8988T (cell line): ENCODE measurements around the gene MTHFD1L.
"Not testable (repeated sequence)": the region's sequence is repeated elsewhere in the genome, so short reads cannot be mapped to it uniquely, and the experiment has no call there.

Experiments used
- DNase-seq: peaks from one replicate; pipeline ENCODE4 v3.0.0; 2011

The MTHFD1L gene

DNA sequence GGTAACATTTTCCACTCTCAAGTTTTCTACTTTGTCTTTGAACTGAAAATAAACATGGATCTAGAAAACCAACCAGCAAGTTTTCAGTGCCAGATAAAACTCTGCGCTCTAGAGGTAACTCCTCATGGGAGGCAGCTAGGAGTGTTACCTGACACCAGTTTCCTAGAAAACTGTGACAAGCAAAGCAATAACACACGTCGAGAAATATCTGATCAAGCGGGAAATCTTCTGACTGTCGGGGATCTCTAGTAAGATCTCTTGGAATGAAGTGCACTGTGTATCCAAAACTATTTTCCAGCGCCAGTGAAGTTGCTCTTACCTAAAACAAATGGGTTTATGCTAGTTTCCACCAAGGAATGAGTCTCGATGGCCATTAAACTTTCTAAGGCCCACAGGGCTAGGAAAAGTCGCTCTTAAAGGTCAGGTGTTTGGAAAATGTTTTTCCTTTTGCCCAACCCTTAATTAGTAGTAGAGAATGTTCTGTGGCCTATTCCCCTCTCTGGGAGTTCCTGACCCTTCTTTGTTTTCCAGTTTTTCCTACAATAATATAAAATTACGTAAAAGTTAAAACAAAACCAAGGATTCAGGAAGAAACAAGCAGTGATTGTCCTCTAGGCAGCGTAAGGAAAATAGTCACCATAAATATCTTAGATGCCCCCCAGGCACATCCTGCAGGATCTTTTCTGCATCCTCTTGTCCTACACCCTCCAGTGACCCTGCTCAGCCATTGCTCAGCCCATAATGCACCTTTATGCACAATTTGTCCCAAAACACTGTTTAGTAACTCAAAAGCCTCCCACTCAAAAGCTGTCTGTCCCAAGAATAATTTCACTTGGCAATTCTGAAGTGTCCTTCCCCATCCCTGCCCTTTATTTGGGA, 236.6 kb downstream of the MTHFD1L start:
- DNase-seq = no peak

DNA sequence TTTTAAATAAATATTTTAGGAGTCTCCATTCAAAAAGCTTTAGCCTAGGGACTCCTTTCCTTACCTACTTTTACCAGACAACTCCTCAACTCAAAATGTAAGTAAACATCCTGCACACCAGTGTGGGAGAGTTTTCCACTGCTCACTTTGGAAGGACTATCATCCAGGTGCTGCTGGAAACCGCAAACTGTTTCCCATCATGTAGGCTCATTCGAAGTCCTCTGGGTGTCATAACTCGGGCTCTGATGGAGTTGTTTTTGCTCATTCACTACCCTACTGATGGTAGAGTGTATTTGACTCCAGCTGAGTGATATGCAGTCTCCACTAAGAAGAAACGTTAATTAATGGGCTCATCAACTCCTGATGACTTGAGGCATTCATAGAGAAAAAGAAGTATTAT, 237.8 kb downstream of the MTHFD1L start:
- DNase-seq = no peak

DNA sequence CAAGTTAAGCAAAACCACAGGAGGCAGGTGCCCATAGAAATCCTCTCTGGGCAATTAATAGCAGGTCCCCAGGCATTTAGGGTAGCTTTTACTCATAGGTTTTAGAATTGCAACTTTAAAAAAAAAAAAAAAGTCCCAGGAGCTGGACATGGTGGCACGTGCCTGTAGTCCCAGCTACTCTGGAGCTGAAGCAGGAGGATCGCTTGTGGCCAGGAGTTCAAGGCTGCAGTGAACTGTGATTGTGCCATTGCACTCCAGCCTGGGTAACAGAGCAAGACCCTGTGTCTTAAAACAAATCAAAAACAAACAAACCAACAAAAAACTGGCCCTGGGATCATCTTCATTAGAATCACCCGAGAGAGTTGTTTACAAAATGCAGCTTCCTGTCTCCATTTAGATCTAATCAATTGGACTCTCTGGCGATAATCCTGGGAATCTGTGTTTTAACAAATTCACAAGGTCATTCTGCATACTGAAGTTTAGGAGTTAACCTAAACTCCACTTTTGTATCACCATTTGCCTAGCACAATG, 242.5 kb downstream of the MTHFD1L start:
- DNase-seq = no peak

DNA sequence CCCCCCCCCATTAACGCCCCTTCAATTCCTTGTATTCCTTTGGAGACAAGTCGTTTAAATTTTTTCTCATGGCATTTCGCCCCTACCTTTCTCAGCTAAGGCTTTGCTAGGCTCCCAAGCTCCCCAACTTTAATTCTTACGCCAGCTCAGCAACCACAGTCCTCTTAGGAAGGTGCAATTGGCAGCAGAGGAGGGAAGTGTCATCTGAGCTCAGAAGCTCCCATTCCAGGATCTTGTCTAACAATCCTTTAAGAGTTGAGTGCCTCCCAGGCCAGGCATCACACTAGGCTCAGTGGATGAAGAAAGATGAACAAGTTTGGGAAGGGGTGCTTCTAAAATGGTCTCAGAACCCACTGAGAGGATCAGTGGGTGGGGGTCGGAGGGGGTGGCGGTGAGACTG, 243.0 kb downstream of the MTHFD1L start:
- DNase-seq = no peak

DNA sequence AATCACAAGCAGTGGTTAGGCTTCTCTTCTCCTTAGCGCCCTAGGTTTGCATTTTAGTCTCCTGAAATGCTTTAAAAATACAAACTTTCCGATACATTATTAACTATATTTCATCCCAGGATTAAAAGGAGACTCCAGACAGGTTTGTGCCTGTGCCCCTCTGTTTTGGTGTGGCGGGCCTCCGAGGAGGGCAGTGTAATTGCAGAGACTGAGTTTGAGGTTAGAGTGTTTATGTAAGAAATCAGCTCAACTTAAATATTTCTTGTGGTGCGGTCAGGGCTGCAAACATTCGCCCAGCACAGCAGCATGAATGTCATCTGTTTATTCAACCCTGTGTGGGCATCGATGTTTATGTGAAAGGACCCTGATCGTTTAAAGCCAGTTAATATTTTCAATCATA, 243.9 kb downstream of the MTHFD1L start:
- no peak for DNase-seq

DNA sequence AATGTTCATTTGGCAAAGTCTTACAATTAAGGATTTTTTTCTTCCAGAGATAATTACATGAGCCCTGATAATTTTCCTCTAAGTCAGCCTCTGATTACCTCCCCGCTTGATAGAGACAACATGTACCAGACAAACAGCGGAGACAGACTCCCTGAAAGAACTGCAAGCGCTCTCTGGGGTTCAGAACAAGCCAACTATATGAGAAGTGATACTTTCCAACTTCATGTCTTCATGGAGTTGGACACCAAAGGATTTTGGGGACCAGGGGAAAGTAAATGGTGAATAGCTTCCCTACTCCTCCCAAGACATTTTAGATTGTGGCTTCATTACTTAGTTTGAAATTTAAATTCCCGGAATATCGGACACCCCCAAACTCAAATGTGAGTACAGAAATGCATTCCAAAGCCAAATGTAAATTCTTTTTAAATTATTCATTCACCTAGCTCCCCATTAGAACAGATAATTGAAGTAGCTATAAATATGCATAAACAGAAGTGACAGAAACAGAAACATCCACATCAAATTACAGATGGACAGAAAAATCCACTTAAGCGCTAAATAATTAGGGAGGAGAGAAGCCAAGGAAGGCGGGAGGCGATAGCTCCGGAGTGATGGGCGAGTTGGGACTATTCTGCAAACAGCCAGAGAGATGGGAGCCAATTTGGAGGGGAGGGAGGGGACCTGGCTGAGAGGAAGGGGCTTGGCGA, 244.5 kb downstream of the MTHFD1L start:
- no peak for DNase-seq

DNA sequence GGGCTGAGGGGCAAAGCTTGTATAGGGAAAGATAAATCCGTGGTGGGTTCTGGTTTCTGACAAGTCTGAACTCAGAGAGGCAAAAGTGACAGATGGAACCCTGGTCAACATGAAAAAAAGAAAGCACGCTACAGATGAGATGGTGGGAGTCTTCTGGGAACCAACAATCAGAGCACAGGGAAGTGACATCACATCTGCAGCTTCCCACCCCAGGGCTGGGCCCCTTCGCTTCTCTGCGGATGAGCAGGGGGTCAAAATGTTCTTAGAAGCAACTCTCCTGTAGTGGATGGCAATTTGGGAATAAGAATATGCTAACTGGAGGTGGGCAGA, 245.0 kb downstream of the MTHFD1L start:
- no peak for DNase-seq

DNA sequence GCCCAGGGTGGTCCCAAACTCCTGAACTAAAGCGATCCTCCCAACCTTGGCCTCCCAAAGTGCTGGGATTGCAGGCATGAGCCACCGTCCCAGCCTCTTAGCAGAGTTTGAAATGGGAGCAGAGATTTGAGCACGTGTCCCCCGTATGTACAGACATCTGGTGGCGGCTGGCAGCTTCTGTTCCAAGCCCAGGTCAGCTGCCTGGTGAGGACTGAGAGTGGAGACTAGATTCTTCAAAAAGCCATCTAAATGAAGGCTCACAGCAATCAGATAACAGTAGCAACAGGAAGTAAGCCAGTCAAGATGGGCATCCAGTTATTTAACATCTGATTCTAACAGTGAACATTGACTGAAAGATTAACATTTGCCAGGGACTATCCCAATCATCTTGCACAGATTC, 246.2 kb downstream of the MTHFD1L start:
- DNase-seq = no peak

DNA sequence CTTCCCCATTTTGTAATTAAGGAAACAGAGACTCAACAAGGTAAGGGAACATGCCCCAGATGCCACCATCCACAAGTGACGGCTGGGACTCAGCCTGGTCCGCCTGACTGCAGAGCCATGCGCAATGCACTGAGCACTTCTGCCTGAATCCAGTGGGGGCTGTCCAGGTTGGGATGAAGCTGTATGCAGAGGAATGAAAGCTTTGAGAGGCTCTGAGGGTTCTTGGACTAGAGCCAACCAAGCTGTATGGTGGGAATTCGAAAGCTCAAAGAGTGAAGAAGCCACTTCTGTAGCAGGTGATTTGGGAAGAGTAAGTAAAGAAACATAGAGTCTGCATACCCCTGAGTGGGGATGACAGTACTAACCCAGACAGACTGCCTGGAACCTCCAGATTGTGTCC, 246.6 kb downstream of the MTHFD1L start:
- DNase-seq = no peak

DNA sequence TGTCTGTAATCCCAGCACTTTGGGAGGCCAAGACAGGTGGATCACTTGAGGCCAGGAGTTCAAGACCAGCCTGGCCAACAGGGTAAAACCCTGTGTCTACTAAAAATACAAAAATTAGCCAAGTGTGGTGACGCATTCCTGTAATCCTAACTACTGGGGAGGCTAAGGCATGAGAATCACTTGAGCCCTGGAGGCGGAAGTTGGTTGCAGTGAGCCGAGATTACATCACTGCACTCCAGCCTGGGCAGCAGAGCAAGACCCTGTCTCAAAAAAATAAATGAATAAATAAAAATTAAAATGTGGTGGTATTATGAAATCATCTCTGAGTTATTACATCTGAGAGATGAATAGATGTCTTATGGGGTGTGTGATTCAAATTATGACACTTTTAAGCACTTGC, 247.4 kb downstream of the MTHFD1L start:
- DNase-seq = not testable (repeated sequence)

DNA sequence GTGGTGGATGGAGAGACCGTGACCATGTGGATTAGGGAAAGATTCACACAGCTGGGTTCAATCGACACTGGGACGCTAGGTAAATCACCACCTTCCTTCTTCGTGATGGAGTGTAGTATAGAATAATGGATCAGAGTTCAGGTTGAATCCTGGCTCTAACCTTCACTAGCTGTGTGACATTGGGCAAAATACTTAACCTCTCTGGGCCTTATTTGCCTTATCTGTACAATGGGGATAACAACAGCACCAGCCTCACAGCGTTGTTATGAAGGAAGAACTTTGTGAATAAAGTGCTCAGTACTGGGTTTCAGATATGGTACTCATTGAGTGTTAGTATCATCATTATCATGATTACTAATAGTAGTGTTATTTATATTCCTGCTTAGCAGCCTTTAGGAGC, 248.1 kb downstream of the MTHFD1L start:
- DNase-seq = no peak

DNA sequence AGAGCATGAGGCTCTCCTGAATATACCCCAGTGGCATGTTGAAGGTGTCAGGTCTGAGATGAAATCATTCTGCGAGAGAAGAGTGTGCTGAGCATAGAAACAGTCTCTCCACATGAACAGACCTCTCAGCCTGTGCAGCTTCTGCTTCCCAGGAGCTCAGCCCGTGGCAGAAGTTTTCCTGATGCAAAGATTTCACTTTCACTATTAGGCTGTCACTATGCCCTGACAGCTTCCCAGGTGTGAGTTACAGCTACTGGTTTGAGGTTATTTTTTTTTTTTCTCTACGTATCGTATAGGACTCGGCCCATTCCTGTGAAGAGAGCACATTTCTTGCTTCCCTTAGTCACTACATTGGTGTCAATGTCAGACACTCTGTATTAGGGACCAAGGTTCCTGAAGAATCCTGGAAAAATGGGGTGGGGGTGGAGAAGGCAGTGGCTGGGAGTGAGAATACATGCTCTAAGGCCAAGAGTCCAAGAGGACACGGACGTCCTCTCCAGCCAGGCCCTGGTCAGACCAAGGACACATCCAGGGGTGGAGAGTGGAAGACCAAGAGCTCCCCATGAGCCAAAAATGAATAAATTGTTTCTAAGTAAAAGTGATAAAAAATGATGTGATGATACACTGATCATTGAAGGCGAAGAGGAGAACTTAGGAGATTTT, 253.1 kb downstream of the MTHFD1L start:
- no peak for DNase-seq

DNA sequence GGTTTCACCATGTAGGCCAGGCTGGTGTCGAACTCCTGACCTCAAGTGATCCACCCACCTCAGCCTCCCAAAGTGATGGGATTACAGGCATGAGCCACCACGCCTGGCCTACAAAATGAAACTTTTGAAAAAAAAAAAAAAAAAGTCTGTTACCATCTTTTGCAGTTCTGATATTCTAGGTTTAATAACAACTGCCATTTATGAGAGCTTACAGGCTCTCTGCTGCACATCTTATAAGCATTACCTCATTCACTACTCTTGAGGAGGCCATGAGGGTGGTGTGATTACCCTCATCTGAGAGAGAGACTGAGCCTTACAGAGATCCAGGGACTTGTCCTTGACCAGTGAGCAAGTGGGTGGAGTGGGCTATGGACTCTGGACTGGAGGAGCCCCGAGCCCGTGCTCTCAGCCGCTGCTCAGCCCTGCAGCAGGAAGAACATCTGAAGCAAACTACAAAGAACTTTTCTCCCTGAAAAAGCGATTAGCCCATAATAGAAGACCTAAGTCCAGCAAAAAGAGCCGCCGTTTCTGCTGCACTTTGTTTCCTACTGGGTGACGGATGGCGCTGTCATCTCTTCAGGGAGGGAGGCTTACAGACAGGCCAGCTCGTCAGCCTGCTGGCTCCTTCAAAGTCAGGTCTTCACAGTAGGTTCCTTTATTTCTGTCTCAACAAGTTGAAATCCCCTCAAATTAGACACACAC, 254.5 kb downstream of the MTHFD1L start:
- no peak for DNase-seq

DNA sequence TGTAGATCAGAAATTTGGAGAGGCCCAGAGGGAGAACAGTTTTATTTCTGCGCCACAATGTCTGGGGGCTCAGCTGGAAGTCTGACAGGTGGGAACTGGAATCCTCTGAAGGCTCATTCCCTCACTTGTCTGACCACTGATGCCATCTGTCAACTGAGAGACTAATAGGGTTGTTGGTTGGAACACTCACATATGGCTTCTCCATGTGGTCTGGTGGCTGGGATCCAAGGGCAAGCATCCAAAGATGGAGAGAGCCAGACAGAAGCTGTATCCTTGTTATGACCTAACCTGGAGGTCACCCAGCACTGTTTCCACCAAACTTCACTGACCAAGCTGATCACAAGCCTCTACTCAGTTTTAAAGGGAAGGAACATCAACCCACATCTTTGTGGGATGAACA, 256.4 kb downstream of the MTHFD1L start:
- DNase-seq = no peak

DNA sequence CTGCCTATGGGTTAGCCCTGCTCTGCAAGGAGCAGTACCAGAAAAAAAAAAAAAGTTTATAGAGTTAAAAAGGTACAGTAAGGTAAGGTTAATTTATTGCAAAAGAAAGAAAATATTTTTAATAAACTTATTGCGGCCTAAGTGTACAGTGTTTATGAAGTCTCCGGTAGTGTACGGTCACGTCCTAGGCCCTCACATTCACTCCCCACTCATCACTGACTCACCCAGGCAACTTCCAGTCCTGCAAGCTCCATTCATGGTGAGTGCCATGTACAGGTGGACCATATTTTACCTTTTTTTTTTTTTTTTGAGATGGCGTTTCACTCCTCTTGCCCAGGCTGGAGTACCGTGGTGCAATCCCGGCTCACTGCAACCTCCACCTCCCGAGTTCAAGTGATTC, 258.1 kb downstream of the MTHFD1L start:
- DNase-seq = not testable (repeated sequence)

DNA sequence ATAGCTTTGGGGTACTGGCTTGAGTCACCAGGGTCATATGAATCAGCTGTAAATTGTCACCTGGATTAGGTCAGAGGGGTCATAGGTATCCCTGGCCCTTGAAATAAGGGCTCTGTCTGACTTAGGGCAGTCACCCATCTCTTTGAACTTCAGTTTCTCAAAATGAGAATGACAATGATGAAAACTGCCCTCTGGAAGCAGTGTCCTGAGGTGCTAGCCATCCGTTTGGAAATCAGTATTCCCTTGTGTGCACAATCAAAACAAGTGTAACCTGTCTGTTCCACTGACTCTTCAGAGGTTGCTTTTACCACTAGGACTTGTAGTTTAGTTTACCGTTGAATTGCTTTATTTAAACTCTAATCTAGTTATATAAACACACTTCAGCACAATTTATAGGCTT, 259.7 kb downstream of the MTHFD1L start:
- DNase-seq = not testable (repeated sequence)

DNA sequence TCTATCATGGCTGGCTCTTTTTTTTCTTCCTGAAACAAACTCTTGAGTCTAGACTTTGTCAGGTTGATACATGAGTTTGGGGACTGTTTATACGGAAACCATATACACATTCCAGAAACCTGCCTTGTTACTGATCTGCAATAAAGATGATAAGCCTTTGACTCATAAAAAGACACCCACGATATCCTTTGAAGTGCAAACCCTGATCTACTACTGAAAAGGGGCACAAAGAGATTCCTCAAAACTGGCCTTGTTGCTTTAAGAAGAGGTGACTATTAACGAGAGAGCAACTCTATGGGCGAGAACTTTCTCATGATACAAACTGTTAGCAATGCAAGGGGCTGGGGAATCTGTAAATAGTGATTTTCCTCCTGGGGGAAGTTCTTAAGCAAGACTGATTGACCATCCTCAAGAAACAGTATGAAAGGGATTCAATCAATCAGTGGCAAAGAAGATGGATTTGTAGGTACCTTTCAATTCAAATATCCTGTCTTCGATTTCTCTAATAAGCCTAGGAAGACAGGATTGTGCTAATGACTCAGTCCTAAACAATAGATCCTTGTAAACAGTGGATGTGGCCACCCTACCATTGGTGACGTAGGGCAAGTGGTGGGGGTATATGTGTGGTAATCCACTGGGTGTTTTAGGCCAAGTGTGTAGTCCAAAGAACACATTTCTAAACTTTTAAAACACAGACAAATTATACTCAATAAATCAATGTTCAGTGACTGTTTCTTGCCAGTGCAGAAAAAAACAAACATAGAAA, 260.3 kb downstream of the MTHFD1L start:
- DNase-seq = not testable (repeated sequence)

DNA sequence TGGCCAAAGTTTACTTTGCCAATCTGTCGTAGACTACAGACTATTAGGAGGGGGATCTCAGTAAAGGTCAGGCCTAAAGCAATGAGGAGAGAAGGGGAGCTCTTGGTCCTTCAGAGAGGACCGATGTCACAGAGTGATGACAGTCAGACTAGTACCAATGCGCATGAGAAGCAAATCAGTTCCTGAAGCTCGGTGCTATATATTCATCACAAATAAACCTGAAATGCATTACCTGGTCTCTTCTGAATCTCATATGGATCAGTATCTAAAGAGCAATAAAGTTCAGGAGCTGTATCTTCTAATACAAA, 260.9 kb downstream of the MTHFD1L start:
- not testable (repeated sequence) for DNase-seq

DNA sequence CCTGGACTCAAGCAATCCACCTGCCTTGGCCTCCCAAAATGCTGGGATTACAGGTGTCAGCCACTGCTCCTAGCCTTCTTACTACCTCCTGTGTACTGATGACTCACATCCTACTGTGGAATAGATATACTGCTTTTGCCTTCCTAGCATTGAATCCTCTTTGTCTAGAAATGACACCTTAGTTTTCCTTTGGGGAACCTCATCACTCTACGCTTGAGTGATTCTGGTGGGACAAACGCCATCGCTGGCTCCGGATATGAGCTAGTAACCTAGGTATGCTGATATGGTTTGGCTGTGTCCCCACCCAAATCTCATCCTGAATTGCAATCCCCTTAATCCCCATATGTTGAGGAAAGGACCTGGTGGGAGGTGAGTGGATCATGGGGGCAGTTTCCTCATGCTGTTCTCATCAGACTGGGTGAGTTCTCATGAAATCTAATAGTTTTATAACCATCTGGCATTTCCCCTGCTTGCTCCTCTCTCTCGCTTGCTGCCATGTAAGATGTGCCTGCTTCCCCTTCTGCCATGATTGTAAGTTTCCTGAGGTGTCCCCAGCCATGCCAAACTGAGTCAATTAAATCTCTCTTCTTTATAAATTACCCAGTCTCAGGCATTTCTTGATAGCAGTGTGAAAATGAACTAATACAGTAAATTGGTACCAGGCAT, 261.8 kb downstream of the MTHFD1L start:
- not testable (repeated sequence) for DNase-seq

DNA sequence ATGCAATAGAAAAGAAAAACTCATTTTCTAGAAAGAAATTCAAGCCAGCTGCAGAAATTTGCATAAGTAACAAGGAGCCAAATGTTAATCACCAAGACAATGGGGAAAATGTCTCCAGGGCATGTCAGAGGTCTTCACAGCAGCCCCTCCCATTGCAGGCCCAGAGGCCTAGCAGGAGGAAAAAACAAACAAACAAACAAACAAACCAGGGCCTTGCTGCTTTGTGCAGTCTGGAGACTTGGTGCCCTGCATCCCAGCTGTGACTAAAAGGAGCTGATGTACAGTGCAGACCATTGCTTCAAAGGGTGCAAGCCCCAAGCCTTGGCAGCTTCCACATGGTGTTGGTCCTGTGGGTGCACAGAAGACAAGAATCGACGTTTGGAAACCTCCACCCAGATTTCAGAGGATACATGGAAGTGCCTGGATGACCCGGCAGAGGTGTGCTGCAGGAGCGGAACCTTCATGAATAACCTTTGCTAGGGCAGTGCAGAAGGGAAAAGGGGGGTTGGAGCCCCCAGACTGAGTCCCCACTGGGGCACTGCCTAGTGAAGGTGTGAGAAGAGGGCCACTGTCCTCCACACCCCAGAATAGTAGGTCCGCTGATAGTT, 263.4 kb downstream of the MTHFD1L start:
- DNase-seq = no peak

DNA sequence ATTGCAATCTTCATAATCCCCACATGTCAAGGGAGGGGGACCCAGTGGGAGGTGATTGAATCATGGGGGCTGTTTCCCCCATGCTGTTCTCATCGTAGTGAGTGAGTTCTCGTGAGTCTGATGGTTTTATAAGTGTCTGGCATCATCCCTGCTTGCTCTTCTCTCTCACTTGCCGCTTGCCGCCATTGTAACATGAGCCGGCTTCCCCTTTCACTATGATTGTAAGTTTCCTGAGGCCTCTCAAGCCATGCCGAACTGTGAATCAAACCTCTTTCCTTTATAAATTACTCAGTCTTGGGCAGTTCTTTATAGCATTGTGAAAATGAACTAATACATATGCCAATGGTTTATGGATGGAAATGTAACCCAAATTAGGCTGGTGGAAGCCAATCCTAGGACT, 264.8 kb downstream of the MTHFD1L start:
- no peak for DNase-seq
